ENCODE results near the gene HMGCLL1. TPM values are rescaled to one million over a fixed set of nuclear protein-coding genes. Genes with fewer than 3 reads are reported as not detected.

HMGCLL1 gene
- total and polyA plus RNA-seq, 9 donors: 0.12 to 3.1 (median 0.67) TPM; not detected in 2

DNA sequence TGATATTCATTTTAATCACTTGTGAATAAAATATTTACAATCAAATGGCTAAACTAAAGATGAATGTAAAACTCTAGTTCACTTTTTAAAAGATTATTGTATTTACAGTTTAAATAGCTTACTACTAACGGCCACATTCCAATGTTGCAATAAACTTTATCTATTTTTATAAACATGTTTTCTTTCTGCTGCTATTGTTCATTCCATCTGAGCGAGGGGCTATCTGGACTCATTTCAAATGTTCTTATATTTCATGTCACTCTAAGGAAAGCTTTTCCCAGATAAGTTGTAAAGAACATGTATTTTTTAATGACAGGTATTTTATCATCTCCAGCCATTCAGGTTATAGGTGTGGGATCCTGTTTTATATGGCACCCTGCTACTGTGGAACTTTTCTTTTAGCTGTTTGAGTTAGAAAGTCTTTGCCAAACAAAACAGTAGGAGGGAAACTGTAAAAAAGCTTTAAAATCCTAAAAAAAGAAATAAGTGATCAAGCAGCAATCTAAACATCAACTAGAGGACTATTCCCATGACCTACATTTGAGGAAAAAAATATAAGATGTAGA, 42.5 kb downstream of the HMGCLL1 start:
- WGBS, 3 donors: 10 to 24% (median 11%) methylated on average over 2 of the region's 2 CpGs
- intact Hi-C loops (cut with DNase I): no loop called here
- H3K36me3 ChIP-seq: no peaks in the 10 kb centered on the region
- no peaks in the 10 kb centered on the region for H3K4me1 ChIP-seq (ENCODE audit: insufficient read depth)
- H3K27ac ChIP-seq: no peak overlapping the region
- no peak overlapping the region for H3K4me3 ChIP-seq
- TF ChIP-seq POLR2A (IDR thresholded peaks at IDR 0.05): no peak
- TF ChIP-seq, protein P1, sequence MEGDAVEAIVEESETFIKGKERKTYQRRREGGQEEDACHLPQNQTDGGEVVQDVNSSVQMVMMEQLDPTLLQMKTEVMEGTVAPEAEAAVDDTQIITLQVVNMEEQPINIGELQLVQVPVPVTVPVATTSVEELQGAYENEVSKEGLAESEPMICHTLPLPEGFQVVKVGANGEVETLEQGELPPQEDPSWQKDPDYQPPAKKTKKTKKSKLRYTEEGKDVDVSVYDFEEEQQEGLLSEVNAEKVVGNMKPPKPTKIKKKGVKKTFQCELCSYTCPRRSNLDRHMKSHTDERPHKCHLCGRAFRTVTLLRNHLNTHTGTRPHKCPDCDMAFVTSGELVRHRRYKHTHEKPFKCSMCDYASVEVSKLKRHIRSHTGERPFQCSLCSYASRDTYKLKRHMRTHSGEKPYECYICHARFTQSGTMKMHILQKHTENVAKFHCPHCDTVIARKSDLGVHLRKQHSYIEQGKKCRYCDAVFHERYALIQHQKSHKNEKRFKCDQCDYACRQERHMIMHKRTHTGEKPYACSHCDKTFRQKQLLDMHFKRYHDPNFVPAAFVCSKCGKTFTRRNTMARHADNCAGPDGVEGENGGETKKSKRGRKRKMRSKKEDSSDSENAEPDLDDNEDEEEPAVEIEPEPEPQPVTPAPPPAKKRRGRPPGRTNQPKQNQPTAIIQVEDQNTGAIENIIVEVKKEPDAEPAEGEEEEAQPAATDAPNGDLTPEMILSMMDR (IDR thresholded peaks at IDR 0.05): no peak
- no peak for TF ChIP-seq EP300 (IDR thresholded peaks at IDR 0.05)
- H3K9me3 ChIP-seq: no peaks in the 10 kb centered on the region
- no peak for DNase-seq
- no peaks in the 10 kb centered on the region for H3K27me3 ChIP-seq

DNA sequence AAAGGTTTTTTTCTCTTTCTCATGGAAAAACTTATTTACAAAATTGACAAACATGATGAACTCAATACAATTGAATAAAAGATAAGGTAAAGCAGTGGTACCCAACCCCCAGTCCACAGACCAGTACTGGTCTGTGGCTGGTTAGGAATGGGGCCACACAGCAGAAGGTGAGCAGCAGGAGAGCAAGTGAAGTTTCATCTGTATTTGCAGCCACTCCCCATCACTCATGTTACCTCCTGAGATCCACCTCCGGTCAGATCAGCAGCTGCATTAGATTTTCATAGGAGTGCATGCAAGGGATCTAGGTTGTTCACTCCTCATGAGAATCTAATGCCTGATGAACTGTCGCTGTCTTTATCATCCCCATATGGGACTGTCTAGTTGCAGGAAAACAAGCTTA, 47.5 kb downstream of the HMGCLL1 start:
- H3K9me3 ChIP-seq: no peaks in the 10 kb centered on the region
- no peak overlapping the region for H3K27ac ChIP-seq
- WGBS, 3 donors: 91 to 94% (median 92%) methylated on average over 2 of the region's 2 CpGs
- no peaks in the 10 kb centered on the region for H3K36me3 ChIP-seq
- no peak overlapping the region for H3K4me3 ChIP-seq
- no peak for TF ChIP-seq POLR2A (IDR thresholded peaks at IDR 0.05)
- no peak for DNase-seq
- no peaks in the 10 kb centered on the region for H3K4me1 ChIP-seq (ENCODE audit: insufficient read depth)
- no peaks in the 10 kb centered on the region for H3K27me3 ChIP-seq
- intact Hi-C loops (cut with DNase I): no loop called here

DNA sequence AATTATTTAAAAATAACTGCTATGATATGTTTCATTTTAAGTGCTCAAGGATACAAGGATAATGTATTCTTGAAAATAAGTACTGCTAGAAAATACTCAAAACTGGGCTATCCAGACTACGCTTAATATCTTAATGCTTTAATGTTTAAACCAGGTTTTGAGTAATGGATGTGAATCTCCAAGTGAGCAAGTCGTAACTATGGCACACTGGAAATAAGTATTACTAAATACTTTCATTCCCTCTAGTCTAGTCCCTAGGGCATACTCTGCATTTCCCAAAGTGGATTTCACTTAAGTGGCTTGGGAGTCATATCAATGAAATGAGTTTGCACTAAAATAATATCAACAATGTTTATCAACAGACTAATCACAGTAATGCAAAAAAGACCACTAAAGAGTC, 48.1 kb downstream of the HMGCLL1 start:
- WGBS, 3 donors: 90 to 95% (median 93%) methylated on average over 2 of the region's 2 CpGs
- intact Hi-C loops (cut with DNase I): no loop called here
- Histone ChIP-seq H3K36me3 (no peaks in the 10 kb centered on the region), H3K27ac (no peak overlapping the region), H3K9me3 (no peaks in the 10 kb centered on the region), H3K4me3 (no peak overlapping the region), H3K4me1 (ENCODE audit: insufficient read depth) (no peaks in the 10 kb centered on the region), H3K27me3 (no peaks in the 10 kb centered on the region)
- DNase-seq: no peak
- no peak for TF ChIP-seq EP300 (IDR thresholded peaks at IDR 0.05)
- no peak for TF ChIP-seq POLR2A (IDR thresholded peaks at IDR 0.05)
- TF ChIP-seq, protein P1 (IDR thresholded peaks at IDR 0.05): no peak

DNA sequence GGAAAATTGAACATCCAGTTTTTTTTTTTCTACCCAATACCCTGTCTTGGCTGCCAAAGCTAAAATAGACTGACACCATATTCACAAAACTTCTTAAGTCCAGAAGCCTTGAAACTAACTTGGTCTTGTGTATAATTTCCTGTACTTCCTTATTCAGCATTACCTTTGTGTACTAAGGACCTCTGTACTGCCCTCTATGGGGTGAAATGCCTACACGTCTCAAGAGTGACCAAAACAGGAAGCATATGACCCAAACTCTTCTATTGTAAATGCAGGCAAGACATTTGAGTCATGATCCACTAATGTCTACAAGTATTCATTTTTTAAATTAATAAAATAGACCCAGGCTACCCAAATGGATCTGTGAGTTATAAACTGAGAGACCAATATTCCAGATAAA, 50.4 kb downstream of the HMGCLL1 start:
- intact Hi-C loops (cut with DNase I): no loop called here
- Histone ChIP-seq H3K36me3 (no peaks in the 10 kb centered on the region), H3K27ac (no peak overlapping the region), H3K4me1 (ENCODE audit: insufficient read depth) (no peaks in the 10 kb centered on the region), H3K4me3 (no peak overlapping the region), H3K27me3 (no peaks in the 10 kb centered on the region), H3K9me3 (no peaks in the 10 kb centered on the region)
- WGBS, 3 donors: 51 to 58% (median 51%) methylated on average over 1 of the region's 1 CpG
- TF ChIP-seq, protein P1 (IDR thresholded peaks at IDR 0.05): no peak
- no peak for TF ChIP-seq POLR2A (IDR thresholded peaks at IDR 0.05)
- TF ChIP-seq EP300 (IDR thresholded peaks at IDR 0.05): no peak
- DNase-seq: no peak

DNA sequence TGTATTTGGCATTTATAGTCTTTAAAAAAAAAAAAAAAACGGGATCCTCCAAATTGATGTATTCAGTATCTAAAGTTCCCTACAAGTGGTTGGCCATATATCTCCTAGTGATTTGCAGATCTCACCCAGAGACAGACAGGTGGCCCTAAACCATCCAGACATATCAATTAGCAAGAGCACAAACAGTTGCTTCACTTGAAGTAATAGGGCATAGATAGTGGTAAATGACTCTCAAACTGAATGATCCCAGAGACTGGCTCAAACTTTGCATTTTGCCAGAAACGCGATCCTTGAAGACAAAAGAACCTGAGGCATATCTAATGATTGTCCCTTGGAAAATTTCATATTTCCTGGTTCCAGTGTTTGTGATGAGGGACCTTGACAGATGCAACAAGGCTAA, 54.6 kb downstream of the HMGCLL1 start:
- no peak overlapping the region for H3K4me3 ChIP-seq
- intact Hi-C loops (cut with DNase I): no loop called here
- no peak for TF ChIP-seq POLR2A (IDR thresholded peaks at IDR 0.05)
- TF ChIP-seq, protein P1 (IDR thresholded peaks at IDR 0.05): no peak
- TF ChIP-seq EP300 (IDR thresholded peaks at IDR 0.05): no peak
- H3K36me3 ChIP-seq: no peaks in the 10 kb centered on the region
- H3K27ac ChIP-seq: no peak overlapping the region
- no peaks in the 10 kb centered on the region for H3K27me3 ChIP-seq
- H3K9me3 ChIP-seq: no peaks in the 10 kb centered on the region
- H3K4me1 ChIP-seq (ENCODE audit: insufficient read depth): no peaks in the 10 kb centered on the region
- no peak for DNase-seq
- WGBS, 3 donors: 82 to 88% (median 86%) methylated on average over 3 of the region's 3 CpGs
